GM12873 (cell line): ENCODE results near the gene SIRPB1.

Source experiments
- CTCF ChIP-seq: IDR thresholded peaks from 2 replicates; pipeline ENCODE4 v1.5.1; 2012; ENCODE audit warnings: low read depth, mild to moderate bottlenecking, moderate library complexity, low read length, control low read depth; ENCODE audit not compliant: insufficient read depth; ENCODE audit errors: missing control alignments

SIRPB1 gene

DNA sequence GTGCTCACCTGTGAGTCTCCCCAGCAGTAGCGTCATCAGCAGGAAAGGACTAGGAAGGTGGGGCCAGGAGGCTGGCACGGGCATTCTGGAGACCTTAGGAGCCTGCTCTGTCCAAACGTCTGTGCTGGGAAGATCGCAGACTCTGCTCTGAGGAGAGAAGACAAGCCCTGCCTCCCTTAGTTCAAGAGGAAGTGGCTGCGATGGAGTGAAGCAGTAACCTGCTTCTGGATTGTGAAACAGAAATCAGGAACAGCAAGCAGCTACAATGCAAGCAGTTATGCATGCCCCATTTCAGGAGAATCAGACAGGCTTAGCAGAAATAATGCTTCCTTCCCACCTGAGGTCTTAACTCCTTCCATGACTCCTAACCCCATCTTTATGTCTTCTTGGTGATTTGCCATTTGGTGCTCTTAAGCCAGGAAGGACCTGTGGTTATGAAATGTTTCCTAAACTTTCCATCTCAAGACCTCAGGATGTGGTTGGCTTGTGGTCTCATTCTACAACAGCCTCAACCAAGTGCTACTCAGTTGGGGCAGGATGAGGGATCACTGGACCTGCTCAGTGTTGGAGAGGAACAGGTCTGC is at the start of gene SIRPB1:
TSS of gene SIRPB1 (minus strand) at position 149 of the 584 bp plus-strand sequence. CDS start at position 84, 65 bp downstream.
- TF ChIP-seq CTCF: no peak

- TF ChIP-seq CTCF: no peak
Measured at GRCh38 chr20:1669304-1669703, 49.5 kb upstream of the SIRPB1 start.

GRCh38 chr20:1667502-1668085 is 47.8 kb upstream of the SIRPB1 start:
- TF ChIP-seq CTCF: no peak

GRCh38 chr20:1666802-1667201 is 47.0 kb upstream of the SIRPB1 start:
- TF ChIP-seq CTCF: no peak

DNA sequence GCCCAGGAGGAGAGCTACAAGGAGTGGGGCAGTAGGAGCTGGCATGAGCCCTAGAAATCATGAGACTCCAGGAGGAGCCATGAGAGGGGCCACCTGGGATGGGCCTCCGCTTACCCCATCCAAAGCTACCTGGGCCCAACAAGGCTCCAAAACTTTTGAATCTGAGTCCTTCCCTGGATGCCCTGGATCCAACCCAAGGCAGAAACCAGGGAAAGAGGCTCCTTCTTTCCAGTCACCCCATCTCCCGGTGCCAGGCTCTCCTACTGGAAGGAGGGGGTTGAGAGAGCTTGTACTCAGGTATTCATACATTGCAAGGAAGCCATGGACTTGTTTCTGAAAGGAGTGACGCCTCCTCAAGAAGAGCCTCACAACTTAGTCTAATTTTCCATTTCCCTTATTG is 45.5 kb upstream of the SIRPB1 start:
- TF ChIP-seq CTCF: no peak

GRCh38 chr20:1664911-1665310 is 45.1 kb upstream of the SIRPB1 start:
- no peak for TF ChIP-seq CTCF

DNA sequence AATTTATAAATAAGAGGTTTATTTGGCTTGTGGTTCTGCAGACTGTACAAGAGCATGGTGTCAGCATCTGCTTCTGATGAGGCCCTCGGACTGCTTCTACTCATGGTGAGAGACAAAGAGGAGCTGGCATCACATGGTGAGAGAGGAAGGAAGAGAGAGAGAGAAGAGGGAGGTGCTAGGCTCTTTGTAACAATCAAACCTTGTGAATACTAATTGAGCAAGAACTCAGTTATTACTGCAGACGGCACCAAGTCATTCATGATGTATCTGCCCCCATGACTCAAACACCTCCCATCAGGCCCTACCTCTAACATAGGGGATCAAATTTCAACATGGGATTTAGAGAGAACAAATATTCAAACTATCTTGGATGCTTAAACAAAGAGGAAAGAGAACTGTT is 44.1 kb upstream of the SIRPB1 start:
- TF ChIP-seq CTCF: no peak
